NCI-H82 treated with DMSO at 0.1 percent for 48 hours (cell line): ENCODE measurements around the gene SORCS2.

ENCODE experiments used
- DNase-seq: peaks from one replicate; lab custom pipeline; 2025; ENCODE audit not compliant: unreplicated experiment; lab: John Stamatoyannopoulos, UW

Gene SORCS2

GRCh38 chr4:7620086-7620813 is 427.9 kb downstream of the SORCS2 start:
- no peak for DNase-seq

DNA sequence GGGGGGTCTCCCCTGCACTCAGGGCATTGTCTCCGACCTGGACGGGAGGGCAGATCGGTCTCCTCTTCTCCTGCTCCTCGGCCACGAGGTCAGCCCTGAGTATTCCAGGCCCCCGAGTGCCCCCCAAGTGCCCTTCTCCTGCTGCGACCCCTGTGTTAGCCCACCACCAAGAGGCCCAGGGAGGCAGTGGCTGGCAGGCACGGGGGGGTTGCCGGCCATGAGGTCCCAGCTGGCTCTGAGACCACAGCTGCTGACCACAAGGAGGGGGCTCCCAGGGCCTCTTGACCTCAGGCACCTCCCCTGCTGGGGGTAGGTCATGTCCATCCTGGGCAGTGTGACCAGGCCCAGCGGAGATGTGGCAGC is 428.5 kb downstream of the SORCS2 start:
- no peak for DNase-seq

- no peak for DNase-seq
These were observed 429.1 kb downstream of the SORCS2 start for GRCh38 chr4:7621252-7622035.

GRCh38 chr4:7622371-7622770 is 430.0 kb downstream of the SORCS2 start:
- no peak for DNase-seq

- DNase-seq: no peak
These were observed 431.1 kb downstream of the SORCS2 start for GRCh38 chr4:7623468-7623867.

DNA sequence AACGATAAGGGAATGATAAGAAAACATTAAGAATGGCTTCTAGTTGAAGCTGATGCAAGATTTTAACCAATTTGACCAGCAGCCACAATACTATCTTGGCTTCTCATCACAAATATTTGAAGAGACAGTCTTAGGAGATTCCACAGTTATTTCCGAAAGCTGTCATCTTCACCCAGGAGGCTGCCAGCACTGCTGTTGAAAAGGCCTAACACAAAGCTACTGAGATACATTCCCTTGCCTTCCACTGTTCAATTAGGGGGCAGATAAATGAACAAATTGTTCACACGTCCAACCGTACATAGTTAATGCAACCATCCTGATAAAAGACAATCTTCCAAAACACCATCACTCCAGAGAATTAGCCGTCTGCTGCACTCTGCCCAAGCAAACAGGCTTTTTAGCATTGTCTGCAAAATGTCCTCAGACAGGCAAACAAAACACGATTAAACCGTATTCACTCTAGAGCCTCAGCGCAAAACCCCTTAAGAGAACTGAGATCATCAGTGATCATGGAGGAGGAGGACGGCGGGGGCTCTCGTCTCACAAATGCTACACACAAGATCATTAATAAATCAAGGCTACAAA is 432.1 kb downstream of the SORCS2 start:
- no peak for DNase-seq

- DNase-seq: no peak
These were observed 432.7 kb downstream of the SORCS2 start for GRCh38 chr4:7625071-7625470.

GRCh38 chr4:7626531-7626930 is 434.2 kb downstream of the SORCS2 start:
- DNase-seq: no peak

- no peak for DNase-seq
These were observed 435.2 kb downstream of the SORCS2 start for GRCh38 chr4:7627251-7628250.

GRCh38 chr4:7628432-7628831 is 436.1 kb downstream of the SORCS2 start:
- DNase-seq: no peak

DNA sequence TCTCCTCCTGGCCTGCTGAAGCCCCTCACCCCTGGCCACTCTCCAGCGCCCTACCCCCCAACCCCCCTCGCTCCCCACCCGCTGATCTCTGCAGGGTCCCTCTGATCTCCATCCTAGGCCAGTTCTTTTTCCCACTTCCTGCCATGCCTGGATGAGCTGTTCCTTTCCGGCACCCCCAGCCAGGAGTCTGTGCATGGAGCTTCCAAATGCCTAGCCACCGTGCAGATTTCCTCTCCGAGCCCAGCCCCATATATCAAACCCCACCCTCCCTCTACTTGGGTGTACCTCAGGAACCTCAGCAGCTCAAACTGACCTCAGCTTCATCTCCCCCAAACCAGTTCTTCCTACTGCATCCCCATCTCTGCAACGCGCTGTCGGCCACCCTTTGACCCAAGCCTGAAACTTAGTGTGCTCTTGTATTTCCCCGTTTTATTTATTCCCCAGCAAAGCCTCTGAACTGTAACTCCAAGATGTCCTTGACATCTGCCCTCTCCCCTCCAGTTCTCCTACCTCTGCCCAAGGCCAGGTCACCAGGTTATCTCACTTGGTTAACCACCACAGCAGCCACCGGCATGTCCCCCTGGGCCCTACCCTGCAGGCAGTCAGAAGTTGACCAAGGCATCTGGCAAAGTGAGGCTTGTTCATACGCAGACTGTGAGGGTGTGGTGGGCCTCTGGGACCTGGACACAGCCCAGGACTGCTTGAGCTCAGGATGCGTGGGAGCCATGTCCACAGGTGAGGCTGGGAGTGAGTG is 437.3 kb downstream of the SORCS2 start:
- DNase-seq: no peak

- no peak for DNase-seq
These were observed 438.4 kb downstream of the SORCS2 start for GRCh38 chr4:7630568-7631287.

DNA sequence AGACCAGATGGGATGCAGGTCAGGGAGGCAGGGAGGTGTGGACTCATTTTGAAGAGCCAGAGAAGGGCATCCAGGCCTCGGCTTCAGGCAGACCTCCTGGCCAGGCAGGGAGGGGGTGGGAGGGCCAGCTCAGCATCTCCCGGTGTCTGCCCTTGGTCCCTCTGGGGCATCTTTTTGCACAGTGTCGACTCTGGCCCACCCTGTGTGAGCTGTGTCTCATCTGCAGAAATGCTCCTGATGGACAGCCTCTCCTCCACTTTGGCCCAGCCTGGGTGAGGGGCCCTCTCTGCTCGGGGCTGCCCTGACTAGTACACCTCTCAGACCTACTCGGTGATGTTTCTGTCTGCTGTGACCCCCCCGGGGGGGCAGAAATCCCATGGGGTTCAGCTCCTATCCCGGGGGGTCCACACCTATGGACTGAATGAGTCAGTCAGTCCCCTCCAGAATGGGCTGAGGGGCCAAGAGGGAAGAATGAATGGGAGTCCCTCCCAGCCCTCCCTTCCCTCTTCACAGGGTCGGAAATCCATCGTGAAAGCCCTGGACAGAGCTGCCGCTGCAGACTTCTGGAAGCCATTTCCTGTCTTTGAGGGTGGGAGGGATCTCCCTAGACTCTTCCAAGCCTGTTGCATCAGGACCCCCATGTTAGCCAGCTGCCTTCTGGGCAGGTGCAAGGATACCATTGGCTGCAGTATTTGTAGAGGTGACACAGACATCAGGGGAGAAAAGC is 439.1 kb downstream of the SORCS2 start:
- DNase-seq: no peak

DNA sequence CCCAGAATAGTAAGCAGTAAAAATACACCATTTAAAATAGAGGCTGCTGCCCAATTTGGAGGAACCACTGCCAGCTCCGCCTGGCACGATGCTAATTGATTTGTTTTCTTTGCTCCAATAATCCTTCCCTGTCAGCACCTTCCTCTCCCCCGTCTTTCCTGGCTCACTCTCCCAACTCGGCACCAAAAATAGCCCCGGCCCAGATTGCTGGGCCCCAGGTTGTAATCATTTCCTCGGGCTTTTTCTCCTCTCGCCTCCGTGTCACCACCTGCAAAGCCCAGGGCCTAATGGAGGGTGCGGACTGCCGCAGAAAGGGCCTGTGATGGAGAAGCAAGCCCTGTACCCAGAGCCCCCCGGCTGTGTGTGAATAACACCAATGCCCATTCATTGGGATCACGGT is 440.0 kb downstream of the SORCS2 start:
- no peak for DNase-seq

- DNase-seq: no peak
These were observed 440.6 kb downstream of the SORCS2 start for GRCh38 chr4:7632971-7633370.

DNA sequence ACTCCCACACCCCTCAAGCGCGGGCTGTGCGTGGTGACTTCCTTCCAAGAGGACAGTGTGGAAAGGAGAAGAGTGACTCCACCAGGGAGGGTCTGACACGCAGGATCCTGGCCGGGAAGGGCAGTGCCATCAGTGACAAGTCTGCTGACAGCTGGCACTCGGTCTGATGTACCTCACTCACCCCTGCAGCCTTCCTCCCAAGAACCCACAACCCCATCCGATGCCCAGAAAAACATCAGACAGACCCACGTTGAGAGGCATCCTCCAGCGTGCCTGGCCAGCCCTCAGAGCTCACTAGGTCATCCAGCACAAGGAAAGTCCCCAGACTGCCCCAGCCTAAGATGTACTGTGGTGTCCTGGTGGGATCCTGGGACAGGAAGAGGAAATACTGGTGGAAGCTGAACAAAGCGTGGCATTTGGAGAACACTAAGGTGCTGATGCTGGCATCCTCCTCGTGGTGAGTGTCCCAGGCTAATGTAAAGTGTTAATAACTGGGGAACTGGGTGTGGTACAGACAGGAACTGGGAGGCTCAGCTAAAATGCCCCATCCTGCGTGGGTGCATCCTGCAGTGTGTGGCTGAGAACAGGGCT is 442.4 kb downstream of the SORCS2 start:
- no peak for DNase-seq

GRCh38 chr4:7635445-7636239 is 443.3 kb downstream of the SORCS2 start:
- no peak for DNase-seq

DNA sequence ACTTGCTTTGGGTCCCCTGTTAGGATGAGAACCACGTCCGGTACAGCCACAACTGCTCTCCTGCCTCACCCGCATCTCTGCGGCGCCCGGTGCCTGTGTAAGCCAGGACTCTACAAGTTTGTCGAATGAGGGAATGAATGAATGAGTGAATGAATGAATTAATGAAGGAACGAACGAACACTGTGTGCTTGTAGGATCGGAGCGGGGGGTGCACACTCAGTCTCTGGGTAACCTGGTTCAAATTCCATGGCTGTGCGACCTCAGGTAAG is 443.8 kb downstream of the SORCS2 start:
- DNase-seq: no peak
